ENCODE results near the gene ARL2BP.
A peak's percentile ranks its signal among the peaks of the same experiment; 100 is the strongest.
"Not testable (repeated sequence)": the region's sequence is repeated elsewhere in the genome, so short reads cannot be mapped to it uniquely, and the experiment has no call there.

ARL2BP gene

DNA sequence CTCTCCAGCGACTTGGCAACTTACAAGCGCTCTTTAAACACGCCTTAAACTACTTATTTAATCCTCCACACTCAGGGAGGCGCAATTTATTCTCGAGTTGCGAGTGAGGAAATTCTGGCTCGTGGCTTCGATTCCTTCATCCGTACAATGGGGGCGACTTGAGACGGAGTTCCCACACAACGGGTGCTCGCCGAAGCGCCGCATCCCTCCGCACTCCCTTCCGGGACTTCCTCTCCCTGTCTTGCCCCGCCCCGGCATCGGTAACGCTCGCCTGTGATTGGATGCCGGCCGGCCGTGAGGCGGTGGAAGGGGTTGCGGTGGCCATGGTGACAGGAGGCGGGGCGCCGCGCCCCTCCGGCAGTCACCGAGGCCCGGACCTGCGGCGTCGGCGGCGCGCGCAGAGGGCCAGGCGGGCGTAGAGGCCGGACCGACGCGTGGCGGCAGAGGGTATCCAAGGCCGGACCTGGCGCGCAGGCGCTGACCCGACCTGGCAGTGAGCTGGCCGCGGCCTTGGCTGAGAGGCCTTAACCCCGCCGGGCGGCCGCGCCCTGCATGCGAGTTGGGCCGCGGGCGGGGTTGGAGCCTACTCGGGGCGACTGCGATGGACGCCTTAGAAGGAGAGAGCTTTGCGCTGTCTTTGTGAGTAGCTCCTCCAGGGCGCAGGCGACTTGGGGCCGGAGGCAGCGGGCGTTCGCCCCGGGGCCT lies at the start of gene ARL2BP:
Gene ARL2BP (plus strand): TSS at position 493 of the 705 bp plus-strand sequence. CDS start 109 bp downstream, at position 602.
- in situ Hi-C loops (cut with HindIII; ENCODE audit: low sequenced_read_pairs), result no loop called here
- H3K4me3 ChIP-seq (ENCODE audit: low read depth, low read length), result peak within 1 kb of the TSS; percentile 78
- TF ChIP-seq, protein P1, sequence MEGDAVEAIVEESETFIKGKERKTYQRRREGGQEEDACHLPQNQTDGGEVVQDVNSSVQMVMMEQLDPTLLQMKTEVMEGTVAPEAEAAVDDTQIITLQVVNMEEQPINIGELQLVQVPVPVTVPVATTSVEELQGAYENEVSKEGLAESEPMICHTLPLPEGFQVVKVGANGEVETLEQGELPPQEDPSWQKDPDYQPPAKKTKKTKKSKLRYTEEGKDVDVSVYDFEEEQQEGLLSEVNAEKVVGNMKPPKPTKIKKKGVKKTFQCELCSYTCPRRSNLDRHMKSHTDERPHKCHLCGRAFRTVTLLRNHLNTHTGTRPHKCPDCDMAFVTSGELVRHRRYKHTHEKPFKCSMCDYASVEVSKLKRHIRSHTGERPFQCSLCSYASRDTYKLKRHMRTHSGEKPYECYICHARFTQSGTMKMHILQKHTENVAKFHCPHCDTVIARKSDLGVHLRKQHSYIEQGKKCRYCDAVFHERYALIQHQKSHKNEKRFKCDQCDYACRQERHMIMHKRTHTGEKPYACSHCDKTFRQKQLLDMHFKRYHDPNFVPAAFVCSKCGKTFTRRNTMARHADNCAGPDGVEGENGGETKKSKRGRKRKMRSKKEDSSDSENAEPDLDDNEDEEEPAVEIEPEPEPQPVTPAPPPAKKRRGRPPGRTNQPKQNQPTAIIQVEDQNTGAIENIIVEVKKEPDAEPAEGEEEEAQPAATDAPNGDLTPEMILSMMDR (IDR thresholded peaks at IDR 0.05; ENCODE audit: low read depth, low read length, missing control alignments), result peak; percentile 8
- peak; percentile 91 for DNase-seq (ENCODE audit: low read depth)

DNA sequence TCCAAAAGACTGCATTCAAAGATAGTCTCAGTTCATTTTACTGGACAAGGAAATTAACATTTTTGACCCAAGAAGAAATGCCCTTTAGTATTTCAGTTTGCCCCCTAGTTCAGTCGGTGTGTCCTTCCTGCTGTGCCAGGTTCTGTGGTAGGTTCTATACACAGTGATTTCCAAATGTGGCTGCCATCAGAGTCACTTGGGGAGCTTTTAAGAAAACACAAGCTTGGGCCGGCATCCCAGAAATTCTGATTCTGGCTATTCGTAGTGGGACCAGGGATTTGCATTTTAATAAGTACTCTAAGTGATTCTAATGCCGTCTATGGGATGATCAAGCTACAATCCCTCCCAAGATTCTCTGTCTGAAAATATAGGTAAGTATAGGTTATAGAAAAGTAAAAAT lies 48.8 kb upstream of the ARL2BP start:
- no peak for DNase-seq (ENCODE audit: low read depth)
- in situ Hi-C loops (cut with HindIII; ENCODE audit: low sequenced_read_pairs), result no loop called here

DNA sequence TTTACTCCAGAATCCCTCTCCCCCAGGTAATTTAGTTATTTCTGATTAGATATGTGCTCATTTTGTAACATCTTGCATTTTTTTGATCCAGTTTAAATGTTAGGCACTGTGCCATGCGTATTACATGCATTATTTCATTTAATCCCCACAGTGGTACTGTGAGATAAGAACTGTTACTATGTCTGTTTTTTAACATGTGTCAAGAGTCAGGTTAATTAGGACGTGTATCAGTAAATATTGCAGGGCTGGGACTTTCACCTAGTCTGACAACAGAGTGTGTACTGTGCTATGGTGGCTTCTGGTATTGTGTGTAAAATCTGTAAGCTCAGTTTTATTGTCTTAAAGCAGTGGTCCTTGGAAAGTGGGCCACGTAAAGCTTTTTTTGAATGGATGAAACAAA lies 48.3 kb upstream of the ARL2BP start:
- in situ Hi-C loops (cut with HindIII; ENCODE audit: low sequenced_read_pairs), result no loop called here
- TF ChIP-seq, protein P1 (IDR thresholded peaks at IDR 0.05; ENCODE audit: low read depth, low read length, missing control alignments), result no peak
- no peak overlapping the region for H3K4me3 ChIP-seq (ENCODE audit: low read depth, low read length)
- no peak for DNase-seq (ENCODE audit: low read depth)

More for the DNA sequence above, 48.8 kb upstream of the ARL2BP start:
- no peak overlapping the region for H3K4me3 ChIP-seq (ENCODE audit: low read depth, low read length)
- TF ChIP-seq, protein P1 (IDR thresholded peaks at IDR 0.05; ENCODE audit: low read depth, low read length, missing control alignments), result no peak

DNA sequence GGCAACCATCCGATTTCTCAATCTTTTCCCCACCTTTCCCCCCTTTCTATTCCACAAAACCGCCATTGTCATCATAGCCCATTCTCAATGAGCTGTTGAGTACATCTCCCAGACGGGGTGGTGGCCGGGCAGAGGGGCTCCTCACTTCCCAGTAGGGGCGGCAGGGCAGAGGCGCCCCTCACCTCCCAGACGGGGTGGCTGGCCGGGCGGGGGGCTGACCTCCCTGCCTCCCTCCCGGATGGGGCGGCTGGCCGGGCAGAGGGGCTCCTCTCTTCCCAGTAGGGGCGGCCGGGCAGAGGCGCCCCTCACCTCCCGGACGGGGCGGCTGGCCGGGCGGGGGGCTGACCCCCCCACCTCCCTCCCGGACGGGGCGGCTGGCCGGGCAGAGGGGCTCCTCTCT lies 44.7 kb upstream of the ARL2BP start:
- H3K4me3 ChIP-seq (ENCODE audit: low read depth, low read length); DNase-seq (ENCODE audit: low read depth); in situ Hi-C loops (cut with HindIII; ENCODE audit: low sequenced_read_pairs): not testable (repeated sequence)

DNA sequence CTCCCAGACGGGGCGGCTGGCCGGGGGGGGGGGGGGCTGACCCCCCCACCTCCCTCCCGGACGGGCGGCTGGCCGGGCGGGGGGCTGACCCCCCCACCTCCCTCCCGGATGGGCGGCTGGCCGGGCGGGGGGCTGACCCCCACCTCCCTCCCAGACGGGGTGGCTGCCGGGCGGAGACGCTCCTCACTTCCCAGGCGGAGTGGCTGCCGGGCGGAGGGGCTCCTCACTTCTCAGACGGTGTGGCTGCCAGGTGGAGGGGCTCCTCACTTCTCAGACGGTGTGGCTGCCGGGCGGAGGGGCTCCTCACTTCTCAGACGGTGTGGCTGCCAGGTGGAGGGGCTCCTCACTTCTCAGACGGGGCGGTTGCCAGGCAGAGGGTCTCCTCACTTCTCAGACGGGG lies 44.1 kb upstream of the ARL2BP start:
- H3K4me3 ChIP-seq (ENCODE audit: low read depth, low read length); in situ Hi-C loops (cut with HindIII; ENCODE audit: low sequenced_read_pairs); DNase-seq (ENCODE audit: low read depth): not testable (repeated sequence)

DNA sequence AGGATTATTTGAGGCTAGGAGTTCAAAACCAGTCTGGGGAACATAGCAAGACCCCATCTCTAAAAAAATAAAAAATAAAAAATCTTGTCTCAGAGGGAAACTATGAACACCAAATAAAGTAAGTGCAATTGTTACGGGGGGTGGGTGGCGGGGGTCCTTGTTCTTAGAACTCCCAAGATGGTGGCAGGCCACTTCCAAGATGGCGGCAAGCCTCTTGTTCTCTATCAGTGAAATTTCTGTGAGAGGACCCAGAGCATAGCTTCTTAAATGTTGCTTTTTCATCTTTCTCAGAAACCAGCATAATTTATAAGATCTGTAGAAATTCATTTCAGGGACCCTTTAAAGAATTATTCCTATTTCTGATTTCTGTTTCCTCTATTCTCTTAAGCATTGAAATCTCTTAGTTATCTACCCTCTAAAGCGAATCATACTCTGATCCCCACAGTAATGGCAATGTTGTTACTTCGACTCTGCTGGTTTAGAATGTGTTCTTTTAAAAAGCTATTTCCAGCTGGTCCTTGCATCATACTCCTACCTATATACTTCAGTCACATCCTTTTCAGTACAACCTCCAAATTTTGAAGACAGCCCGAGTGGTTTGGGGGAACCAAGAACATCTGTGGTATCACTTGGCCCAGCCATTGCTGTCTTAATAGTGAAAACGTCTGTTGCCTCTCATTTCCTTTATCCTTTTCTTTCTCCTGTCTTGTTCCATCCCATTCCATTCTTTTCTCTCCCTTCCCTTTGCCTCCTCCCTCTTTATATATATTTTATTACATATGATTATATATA lies 42.8 kb upstream of the ARL2BP start:
- TF ChIP-seq, protein P1 (IDR thresholded peaks at IDR 0.05; ENCODE audit: low read depth, low read length, missing control alignments), result no peak
- DNase-seq (ENCODE audit: low read depth), result no peak
- in situ Hi-C loops (cut with HindIII; ENCODE audit: low sequenced_read_pairs), result no loop called here
- H3K4me3 ChIP-seq (ENCODE audit: low read depth, low read length), result no peak overlapping the region

DNA sequence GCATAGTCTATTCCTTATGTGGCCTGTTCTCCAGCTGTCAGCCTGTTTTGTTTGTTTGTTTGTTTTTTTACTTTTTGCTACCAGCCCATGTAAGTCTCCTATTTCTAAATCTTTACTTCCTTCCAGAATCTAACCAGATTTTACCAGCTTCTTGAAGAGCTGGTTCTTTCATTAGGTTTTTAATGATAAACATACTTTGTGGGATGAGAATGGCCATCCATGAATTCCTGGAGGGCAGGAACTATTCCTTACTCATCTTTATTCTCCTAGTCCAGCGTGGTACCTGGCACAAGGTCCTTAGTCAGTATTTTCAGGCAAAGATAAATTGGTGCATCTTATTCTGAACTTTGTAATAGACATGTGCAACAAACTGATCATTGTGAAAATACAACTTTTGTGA lies 41.6 kb upstream of the ARL2BP start:
- in situ Hi-C loops (cut with HindIII; ENCODE audit: low sequenced_read_pairs), result no loop called here
- H3K4me3 ChIP-seq (ENCODE audit: low read depth, low read length), result no peak overlapping the region
- TF ChIP-seq, protein P1 (IDR thresholded peaks at IDR 0.05; ENCODE audit: low read depth, low read length, missing control alignments), result no peak
- DNase-seq (ENCODE audit: low read depth), result no peak
